ENCODE results near the gene NT5M.
"Not testable (repeated sequence)": the region's sequence is repeated elsewhere in the genome, so short reads cannot be mapped to it uniquely, and the experiment has no call there.

The NT5M gene

GRCh38 chr17:17303010-17303846, at the start of gene NT5M:
Gene NT5M (plus strand): TSS chr17:17303373. CDS start chr17:17303551, 178 bp downstream.
- peak; percentile 18 to 27 for DNase-seq

- no peak for DNase-seq
Measured at GRCh38 chr17:17253406-17253805, 49.8 kb upstream of the NT5M start.

GRCh38 chr17:17254036-17254435, 49.1 kb upstream of the NT5M start:
- no peak for DNase-seq

- DNase-seq = not testable (repeated sequence)
Measured at GRCh38 chr17:17255689-17256088, 47.5 kb upstream of the NT5M start.

- DNase-seq = no peak
Measured at GRCh38 chr17:17256316-17256715, 46.9 kb upstream of the NT5M start.

- no peak for DNase-seq
Measured at GRCh38 chr17:17258011-17258410, 45.2 kb upstream of the NT5M start.

DNA sequence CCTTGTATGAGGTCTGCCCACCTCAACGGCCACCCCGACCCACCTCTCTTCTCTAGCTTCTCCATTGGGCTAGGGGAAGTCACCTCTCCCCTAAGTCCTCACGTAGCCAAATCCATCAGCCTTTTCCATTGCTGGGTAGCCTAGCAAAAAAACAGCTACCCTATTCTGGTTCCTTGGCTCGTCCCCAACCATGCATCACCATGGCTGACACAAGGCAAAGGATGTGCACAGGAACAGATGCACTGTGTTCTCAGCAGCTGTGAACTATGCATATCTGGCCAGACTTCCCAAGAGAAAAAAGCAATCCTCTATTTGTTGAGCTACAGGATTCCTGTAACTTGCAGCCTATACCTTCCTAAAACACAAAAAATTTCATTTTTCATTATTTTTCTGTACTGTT, 44.2 kb upstream of the NT5M start:
- no peak for DNase-seq

GRCh38 chr17:17264430-17264829, 38.7 kb upstream of the NT5M start:
- no peak for DNase-seq

GRCh38 chr17:17269926-17270773, 33.0 kb upstream of the NT5M start:
- DNase-seq = no peak

DNA sequence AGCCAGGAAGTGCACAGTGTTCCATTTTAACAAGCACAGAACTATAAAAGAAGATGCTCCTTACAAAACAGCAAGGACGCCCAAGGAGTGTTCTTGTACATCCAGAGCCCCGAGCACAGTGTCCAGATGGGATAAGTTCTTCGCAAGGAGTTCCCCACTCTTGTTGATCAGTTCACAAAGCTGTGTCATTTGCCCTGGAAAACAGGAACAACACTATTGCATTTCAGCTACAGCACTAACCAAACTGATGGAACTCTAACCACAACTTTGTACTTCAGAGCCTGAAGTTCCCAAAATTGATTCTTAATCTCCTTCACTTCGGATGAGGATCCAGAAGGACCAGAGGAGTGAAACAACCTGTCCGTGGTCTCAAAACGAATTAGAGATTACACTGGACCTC, 27.2 kb upstream of the NT5M start:
- no peak for DNase-seq

DNA sequence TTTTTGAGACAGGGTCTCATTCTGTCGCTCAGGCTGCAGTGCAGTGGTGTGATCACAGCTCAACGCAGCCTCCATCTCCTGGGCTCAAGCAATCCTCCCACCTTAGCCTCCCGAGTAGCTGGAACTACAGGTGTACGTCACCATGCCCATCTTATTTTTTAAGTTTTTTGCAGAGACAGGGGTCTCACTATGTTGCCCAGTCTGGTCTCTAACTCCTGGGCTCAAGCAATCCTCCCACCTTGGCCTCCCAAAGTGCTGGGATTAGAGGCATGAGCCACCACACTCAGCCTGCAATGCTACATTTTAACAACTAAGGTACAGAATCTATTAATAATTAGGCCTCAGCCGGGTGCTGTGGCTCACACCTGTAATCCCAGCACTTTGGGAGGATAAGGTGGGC, 25.7 kb upstream of the NT5M start:
- not testable (repeated sequence) for DNase-seq

GRCh38 chr17:17279316-17279715, 23.9 kb upstream of the NT5M start:
- no peak for DNase-seq

DNA sequence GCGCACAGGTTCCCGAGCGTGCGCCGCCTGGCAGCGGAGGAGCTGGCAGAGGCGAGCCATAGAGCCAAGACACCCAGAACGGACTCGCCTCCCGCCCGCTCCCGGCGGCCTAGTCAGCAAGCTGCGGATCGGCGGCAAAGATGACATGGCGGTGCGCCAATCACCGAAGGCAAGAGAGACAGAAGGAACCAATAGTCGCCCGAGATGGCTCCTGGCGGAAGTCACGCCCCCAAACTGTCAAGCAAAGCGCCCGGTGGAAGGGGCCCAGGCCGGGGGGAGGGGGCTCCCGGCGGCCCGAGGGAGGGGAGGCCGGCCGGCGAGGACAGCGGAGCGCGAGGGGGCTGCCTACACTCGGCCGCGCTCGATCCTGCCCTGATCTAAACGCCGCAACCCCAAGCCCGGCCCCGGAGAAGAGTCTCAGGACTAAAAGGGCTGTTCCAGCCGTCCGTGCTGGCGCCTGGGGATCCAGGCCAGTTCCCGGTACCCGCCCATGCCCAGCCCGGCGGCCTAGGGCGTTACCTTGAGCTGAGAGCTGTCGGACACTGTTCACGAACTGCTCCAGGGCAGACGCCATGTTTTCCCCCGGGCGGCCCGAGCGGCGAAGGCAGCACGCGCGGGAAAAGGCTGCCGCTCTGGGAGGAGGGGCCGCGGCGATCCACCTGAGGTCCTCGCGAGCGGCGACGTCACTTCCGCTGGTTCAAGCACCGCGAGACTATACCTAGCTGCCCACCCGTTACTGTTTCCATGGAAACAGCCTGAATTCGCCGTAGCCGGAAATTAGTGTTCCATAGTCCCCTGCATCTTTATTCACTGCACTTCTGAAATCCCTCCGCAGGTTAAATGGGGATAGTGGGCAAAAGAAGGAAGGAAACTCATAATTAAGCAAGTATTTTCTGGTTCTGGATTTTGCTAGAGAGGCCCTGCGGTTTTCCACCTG, 22.3 kb upstream of the NT5M start, which contains the start of gene COPS3:
Gene COPS3, minus strand, starts transcription at position 634 of the 937 bp plus-strand sequence. Its CDS starts 60 bp downstream, at position 574.
- DNase-seq = peak; percentile 63 to 81

DNA sequence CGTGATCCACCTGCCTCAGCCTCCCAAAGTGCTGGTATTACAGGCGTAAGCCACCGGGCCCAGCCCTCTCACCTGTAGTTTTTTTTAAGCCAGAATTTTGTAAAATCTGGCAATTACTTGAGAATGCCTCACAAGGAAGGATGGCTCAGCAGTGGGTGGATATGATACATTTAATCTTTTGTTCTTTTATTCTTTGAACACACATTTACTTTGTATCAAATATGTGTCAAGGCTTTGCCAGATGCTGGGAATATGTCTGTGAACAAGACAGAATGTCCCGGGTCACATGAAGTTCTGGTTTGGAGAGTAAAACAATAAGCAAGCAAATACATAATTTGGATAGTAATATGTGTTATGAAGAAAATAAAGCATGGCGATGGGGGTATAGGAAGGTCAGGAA, 17.2 kb upstream of the NT5M start:
- DNase-seq = no peak

- DNase-seq = no peak
Measured at GRCh38 chr17:17289086-17289485, 14.1 kb upstream of the NT5M start.

GRCh38 chr17:17289701-17290100, 13.5 kb upstream of the NT5M start:
- no peak for DNase-seq

- no peak for DNase-seq
Measured at GRCh38 chr17:17295141-17295540, 8.0 kb upstream of the NT5M start.

GRCh38 chr17:17297217-17297616, 6.0 kb upstream of the NT5M start:
- DNase-seq = no peak

DNA sequence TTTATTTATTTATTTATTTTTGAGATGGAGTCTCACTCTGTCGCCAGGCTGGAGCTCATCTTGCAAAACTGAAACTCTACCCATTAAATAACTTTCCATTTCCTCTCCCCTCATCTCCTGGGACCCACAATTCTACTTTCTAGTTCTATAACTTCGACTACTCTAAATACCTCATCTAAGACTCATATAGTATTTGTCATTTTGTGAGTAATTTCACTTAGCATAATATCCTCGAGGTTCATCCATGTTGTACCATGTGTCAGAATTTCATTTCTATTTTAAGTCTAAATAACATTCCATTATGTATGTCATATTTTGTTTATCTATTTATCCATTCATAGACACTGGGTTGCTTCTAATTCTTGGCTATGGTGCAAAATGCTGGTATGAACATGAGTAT, 5.1 kb upstream of the NT5M start:
- no peak for DNase-seq

DNA sequence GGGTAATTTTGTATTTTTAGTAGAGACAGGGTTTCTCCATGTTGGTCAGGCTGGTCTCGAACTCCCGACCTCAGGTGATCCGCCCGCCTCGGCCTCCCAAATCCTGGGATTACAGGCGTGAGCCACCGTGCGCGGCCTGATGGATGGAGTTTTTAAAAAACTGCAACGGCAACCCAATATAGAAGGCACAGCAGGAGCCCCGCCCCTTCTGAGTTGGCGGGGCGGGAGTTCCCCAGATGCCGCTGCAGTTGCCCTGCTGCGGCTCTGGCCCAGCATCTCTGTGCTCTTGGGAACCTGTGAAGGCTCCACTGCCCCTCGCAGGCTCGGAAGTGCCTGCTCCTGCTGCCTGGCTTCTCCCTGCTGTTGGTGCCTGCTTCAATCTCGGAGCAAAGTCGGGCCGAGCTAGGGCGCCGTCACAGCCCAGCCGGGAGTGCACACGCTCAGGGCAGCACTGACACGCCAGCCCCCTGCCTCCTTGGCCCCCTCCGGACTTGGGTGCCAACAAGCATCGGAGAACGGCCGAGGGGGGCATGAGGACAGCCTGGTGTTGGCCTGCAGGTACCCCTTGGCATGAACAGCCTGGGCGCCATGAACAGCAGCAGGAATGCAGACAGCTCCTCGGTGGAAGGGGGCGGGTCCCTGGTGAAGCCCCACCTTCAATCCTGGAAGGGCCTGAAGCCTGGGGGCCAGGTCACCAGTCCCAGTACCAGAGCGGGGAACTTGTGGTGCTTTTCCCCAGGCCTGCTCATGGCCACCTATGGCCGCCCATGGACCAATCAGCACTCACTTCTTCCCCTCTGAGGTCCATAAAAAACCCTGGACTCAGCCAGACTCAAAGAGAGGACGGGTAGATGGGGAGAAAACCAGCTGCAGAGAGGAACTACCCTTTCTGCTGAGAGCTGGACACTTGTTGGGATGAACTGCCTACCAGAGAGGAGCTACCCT, 2.3 kb upstream of the NT5M start:
- DNase-seq = no peak

DNA sequence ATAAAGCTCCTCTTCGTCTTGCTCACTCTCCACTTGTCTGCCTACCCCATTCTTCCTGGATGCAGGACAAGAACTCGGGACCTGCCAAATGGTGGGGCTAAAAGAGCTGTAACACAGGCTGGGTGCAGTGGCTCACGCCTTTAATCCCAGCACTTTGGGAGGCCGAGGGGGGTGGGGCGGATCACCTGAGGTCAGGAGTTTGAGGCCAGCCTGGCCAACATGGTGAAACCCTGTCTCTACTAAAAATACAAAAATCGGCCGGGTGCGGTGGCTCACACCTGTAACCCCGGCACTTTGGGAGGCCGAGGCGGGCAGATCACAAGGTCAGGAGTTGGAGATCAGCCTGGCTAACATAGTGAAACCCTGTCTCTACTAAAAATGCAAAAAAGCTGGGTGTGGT, 1.5 kb upstream of the NT5M start:
- DNase-seq = not testable (repeated sequence)
